Measurements from ENCODE around the gene WWC2.
"Not testable (repeated sequence)": the region's sequence is repeated elsewhere in the genome, so short reads cannot be mapped to it uniquely, and the experiment has no call there.

WWC2 gene

DNA sequence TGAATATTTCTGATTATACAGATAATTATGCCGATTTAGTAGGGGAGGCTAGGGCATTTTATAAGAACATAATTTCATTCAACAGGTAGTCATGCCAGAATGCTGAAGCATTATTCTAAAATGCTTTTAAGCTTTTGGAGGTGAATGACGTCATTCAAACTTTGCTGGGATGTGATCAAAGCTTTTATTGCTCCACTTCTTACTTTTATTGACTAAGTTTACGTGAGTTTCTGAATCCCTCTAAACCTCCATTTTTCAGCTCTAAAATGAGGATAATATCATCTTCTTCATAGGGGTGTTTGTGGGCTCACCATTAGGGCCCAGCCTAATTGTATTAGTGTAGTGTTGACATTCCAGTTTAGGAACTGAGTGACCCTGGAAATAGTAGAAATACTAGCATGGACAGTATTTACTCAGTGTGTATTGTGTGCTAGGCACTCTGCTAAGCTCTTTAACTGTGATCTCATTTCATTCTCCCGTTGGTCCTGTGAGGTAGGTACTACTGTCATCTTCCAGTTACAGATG lies 3.0 kb downstream of the WWC2 start:
- DNase-seq = no peak

DNA sequence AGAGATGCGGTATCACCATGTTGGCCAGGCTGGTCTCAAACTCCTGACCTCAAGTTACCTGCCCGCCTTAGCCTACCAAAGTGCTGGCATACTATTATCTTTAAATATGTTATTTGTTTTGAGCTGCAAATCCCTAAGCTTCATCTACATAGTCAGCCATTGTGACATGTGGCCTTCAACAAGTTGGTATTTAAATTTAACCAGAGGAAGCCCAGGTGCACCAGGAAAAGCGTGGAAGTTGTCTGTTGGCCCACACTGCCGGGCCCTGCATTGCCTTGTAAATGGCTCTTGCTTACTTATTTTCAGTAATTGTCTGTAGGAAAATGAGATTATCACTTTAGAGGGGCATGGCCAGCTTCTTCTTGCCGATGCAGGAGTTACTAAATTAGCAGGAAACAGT lies 6.0 kb downstream of the WWC2 start:
- DNase-seq = no peak

GRCh38 chr4:183106839-183107238 lies 7.8 kb downstream of the WWC2 start:
- DNase-seq = no peak

GRCh38 chr4:183107891-183108459 lies 8.9 kb downstream of the WWC2 start:
- no peak for DNase-seq

- DNase-seq = no peak
These were observed 11.2 kb downstream of the WWC2 start for GRCh38 chr4:183110244-183110643.

- no peak for DNase-seq
These were observed 12.4 kb downstream of the WWC2 start for GRCh38 chr4:183111452-183111885.

GRCh38 chr4:183118141-183118540 lies 19.1 kb downstream of the WWC2 start:
- DNase-seq = no peak

- DNase-seq = no peak
These were observed 19.5 kb downstream of the WWC2 start for GRCh38 chr4:183118585-183118984.

GRCh38 chr4:183121660-183122059 lies 22.6 kb downstream of the WWC2 start:
- DNase-seq = not testable (repeated sequence)

- no peak for DNase-seq
These were observed 25.2 kb downstream of the WWC2 start for GRCh38 chr4:183124228-183124627.

DNA sequence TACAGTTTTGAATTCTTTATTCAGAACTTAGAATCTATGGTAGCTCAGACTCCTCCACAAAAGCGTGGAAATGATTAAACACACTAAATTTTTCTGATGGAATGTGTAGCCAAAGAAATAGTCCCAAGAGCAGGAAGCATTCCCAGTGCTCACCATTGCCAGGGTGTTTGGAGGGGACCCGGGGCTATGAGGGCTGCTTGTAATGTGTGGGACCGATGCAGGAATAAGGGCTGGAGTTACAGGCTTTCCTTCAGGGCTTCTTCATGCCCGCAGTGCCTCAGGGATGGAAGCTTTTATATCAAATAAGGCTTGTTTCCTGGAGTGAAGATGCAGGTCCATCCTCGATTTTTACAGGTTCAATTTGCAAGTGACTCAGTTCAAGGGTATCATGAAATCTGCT lies 25.8 kb downstream of the WWC2 start:
- no peak for DNase-seq

GRCh38 chr4:183129125-183129524 lies 30.1 kb downstream of the WWC2 start:
- no peak for DNase-seq

GRCh38 chr4:183129675-183130074 lies 30.6 kb downstream of the WWC2 start:
- DNase-seq = no peak

GRCh38 chr4:183130328-183131155 lies 31.5 kb downstream of the WWC2 start:
- DNase-seq = no peak

- no peak for DNase-seq
These were observed 33.0 kb downstream of the WWC2 start for GRCh38 chr4:183132081-183132480.

DNA sequence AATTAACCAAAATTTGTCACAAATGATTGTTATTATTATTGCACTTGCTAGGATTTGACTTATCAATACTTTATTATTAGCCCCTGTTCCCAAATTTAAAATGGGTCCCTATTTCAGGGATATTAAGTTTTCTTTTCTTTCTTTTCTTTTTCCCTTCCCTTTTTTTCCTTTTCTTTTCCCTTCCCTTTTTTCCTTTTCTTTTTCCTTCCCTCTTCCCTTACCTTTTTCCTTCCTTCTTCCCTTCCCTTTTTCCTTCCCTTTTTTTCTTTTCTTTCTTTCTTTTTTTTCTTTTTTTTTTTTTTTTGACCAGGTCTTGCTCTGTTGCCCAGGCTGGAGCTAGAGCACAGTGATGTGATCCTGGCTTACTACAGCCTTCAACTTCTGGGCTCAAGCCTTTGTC lies 33.8 kb downstream of the WWC2 start:
- DNase-seq = no peak

DNA sequence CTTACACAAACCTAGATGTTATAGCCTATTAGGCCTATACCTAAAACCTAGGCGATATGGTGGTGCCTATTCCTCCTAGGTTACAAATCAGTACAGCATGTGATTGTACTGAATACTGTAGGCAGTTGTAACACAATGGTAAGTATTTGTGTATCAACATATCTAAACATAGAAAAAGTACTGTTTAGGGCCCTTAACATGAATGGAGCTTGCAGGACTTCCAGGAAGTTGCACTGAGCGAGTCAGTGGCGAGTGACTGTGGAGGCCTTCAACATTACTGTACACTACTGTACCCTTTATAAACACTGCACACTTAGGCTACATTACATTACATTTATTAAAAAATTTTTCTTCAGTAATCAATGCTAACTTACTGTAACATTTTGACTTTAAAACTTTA lies 37.8 kb downstream of the WWC2 start:
- no peak for DNase-seq

DNA sequence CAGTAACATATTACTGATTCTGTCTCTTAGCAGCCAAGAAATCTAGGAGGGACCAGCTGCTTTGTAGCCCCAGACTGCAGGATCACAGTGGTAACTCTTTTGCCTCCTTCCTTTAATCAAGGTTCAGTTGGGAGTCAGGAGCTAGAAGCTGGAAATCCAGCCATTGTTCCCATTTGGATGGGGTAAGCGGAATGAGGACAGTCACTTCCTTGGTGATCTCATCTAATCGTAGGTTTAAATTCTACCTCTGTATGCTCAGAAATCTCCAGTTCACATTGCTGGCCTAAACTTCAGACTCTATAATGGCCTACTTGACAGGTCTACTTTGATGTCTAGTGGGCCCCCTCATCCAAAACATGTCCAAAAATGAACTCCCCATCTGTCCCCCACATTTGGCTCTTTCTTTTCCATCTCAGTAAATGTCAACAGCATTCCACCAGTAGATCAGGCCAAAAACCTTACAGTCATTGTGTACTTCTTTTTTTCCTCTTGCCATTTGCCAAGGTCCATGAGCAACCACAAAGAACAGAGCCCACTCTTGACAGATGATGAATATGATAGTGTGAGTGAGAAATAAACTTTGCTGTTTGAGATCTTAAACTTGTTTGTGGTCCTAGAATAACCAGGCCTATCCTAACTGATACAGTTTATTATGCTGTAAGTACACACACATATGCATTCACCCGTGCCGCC lies 40.1 kb downstream of the WWC2 start:
- no peak for DNase-seq

DNA sequence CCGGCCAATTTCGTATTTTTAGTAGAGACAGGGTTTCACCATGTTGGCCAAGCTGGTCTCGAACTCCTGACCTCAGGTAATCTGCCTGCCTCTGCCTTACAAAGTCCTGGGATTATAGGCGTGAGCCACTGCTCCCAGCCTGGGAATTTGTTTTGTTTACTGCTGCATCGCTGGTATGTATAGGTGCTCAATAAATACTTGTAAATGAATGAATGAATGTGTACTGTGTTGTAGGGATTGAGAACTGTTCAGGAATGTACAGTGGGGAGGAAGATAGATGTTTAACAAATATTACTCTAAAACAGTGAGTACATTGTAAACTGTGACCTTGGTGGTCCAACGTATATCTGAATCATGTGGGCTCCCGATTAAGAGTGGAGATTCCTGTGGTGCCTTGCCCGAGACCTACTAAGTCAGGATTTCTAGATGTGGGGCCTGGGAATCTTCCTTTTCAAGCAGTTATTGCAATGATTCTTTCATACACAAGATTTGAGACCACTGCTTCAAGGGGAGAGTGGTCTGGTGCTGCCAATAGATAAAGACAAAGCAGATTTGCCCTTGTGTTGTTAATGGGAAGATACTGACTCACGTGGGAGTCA lies 41.0 kb downstream of the WWC2 start:
- DNase-seq = no peak

DNA sequence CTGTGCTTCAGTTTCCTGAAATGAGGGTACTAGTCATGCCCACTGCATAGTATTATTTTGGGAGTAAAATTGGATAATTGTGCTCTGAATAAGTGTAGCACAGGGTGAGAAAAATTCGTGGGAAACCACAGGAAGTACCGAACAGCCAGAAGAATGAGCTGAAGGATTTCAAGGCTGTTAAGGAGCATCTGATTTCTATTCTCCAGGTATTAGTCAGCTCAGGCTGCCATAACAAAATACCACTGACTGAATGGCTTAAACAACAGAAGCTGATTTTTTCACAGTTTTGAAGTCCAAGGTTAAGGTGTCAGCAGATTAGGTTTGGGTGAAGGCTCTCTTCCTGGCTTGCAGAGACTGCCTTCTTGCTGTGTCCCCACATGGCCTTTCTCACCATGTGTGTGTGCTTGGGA lies 41.9 kb downstream of the WWC2 start:
- no peak for DNase-seq

- no peak for DNase-seq
These were observed 42.9 kb downstream of the WWC2 start for GRCh38 chr4:183141997-183142396.

- DNase-seq = no peak
These were observed 43.8 kb downstream of the WWC2 start for GRCh38 chr4:183142571-183143550.

All from activated CD4-positive, alpha-beta T cell treated with anti-CD3 and anti-CD28 coated beads, Interleukin-2, amount 50 U/mL, for 16 hours (primary cell).